ENCODE results near the gene CEP192.
"Not testable (repeated sequence)": the region's sequence is repeated elsewhere in the genome, so short reads cannot be mapped to it uniquely, and the experiment has no call there.

CEP192 gene

GRCh38 chr18:13028869-13029268 lies 37.7 kb downstream of the CEP192 start:
- DNase-seq (ENCODE audit: low spot score): no peak

GRCh38 chr18:13032173-13032572 lies 41.0 kb downstream of the CEP192 start:
- DNase-seq (ENCODE audit: low spot score): no peak

DNA sequence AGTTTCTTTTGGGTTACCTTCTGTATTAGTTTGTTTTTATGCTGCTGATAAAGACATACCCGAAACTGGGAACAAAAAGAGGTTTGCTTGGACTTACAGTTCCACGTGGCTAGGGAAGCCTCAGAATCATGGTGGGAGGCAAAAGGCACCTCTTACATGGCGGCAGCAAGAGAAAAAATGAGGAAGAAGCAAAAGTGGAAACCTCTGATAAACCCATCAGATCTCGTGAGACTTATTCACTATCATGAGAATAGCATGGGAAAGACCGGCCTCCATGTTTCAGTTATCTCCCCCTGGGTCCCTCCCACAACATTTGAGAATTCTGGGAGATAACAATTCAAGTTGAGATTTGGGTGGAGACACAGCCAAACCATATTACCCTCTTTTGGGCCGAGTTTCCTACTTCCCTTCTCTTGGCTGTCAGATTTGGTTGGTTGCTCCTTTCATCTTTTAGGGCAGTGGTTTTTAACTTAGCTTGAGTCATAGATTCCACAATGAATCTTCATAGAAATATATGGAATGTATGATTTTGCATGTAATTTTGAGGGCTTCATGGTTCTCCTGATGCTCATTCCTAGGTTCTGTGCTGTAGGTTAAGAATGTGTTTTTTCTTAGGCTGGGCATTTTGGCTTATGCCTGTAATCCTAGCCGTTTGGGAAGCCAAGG lies 44.2 kb downstream of the CEP192 start:
- no peak for DNase-seq (ENCODE audit: low spot score)

GRCh38 chr18:13036622-13037320 lies 45.6 kb downstream of the CEP192 start:
- no peak for DNase-seq (ENCODE audit: low spot score)

DNA sequence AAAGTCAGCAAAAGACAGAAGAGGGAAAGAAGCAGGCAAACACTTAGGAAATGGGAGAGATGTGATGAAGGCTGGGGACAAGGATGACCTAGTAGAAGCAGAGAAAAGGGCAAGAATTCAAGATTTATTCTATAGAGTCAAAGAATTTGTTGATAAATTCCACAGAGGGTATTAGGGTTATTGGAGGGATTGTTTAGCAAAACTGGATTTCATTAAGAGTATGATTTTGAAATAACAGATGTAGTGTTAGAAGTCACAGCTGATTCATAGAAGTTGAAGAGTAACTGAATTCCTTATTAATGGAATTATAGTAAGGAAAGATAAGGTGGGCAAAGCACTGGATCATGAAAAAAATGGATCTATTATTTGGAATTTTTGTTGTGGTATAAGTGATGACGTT lies 48.6 kb downstream of the CEP192 start:
- DNase-seq (ENCODE audit: low spot score): no peak

- no peak for DNase-seq (ENCODE audit: low spot score)
Observed at GRCh38 chr18:13043066-13043465, 51.9 kb downstream of the CEP192 start.

GRCh38 chr18:13048061-13048595 lies 57.0 kb downstream of the CEP192 start:
- no peak for DNase-seq (ENCODE audit: low spot score)

- peak; percentile 7 for DNase-seq (ENCODE audit: low spot score)
Observed at GRCh38 chr18:13051159-13051558, 60.0 kb downstream of the CEP192 start.

DNA sequence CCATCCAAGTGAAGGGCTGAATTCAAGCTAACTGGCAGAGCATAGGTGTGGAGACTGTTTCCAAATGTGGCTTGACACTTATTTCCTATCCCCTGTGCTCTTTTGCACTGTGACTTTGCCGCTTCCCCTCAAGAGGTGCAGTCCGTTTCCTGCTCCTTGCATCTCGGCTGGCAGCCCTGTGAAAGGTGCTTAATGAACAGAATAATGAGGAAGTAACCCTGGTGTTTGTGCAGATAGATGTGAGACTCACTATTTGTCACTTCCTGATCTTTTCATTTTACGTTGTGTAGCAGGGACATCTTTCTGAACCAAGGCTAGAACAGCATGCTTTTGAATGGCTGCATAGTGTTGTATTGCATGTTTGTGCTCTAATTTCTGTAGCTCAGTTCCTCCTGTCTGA lies 60.8 kb downstream of the CEP192 start:
- DNase-seq (ENCODE audit: low spot score): peak; percentile 67

- no peak for DNase-seq (ENCODE audit: low spot score)
Observed at GRCh38 chr18:13054336-13054735, 63.2 kb downstream of the CEP192 start.

DNA sequence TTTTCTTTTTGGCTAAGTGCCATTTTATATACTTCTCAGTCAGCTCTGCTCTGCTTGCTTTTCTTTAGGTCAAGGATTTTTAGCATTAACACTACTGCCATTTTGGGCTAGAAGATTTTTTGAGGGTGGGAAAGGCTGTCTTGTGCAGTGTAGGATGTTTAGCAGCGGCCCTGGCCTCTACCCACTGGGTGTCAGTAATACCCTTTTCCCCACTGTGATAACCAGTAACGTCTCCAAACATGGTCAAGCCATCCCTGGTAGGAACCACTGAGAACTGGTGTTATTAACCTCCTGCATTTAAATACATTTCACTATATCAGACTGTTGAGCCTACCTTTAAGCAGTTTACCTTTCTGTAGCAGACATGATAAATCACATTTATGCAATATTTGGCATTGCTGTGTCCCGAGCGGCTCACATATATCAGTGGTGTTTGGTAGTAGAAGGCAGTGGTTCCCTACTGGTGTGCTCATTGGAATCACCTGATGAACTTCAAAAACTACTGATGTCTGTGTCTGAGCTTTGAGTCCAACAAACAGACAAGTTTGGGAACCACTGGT lies 70.5 kb downstream of the CEP192 start:
- no peak for DNase-seq (ENCODE audit: low spot score)

GRCh38 chr18:13067124-13067523 lies 76.0 kb downstream of the CEP192 start:
- DNase-seq (ENCODE audit: low spot score): no peak

DNA sequence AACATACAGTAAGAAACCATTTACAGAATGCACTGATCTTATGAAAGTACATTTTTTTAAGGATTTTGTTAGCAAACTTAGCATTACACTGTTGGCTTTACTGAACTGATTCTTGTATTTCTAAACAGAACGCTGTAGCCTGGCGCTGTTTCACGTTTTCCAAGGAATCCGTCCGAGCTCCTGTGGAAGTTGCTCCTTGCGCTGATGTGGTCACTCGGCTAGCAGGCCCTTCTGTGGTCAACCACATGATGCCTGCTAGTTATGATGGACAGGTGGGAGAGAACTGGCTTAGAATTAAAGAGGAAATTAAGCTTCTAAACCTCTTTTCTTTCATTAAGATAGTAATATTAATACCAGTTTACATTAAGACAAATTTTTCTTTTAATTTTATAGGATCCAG lies 76.8 kb downstream of the CEP192 start:
- DNase-seq (ENCODE audit: low spot score): no peak

DNA sequence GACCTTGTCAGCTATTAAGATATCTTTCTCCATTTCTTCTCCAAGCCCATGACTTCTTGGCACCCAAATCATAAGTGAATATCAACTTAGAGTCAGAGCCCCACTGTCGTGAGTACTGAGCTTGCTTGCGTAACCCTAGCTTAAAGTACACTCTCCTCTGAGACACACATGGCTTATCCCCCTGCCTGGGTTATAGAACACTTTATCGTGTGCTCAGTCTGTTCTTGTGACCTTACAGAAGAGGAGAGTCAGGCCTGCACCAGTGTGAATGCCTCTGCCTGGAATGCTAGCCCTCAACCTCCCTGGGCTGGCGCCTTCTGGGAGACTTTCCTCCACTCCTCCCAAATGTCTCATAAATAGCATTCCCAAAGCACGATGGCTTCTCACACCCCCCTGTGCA lies 79.3 kb downstream of the CEP192 start:
- DNase-seq (ENCODE audit: low spot score): no peak

DNA sequence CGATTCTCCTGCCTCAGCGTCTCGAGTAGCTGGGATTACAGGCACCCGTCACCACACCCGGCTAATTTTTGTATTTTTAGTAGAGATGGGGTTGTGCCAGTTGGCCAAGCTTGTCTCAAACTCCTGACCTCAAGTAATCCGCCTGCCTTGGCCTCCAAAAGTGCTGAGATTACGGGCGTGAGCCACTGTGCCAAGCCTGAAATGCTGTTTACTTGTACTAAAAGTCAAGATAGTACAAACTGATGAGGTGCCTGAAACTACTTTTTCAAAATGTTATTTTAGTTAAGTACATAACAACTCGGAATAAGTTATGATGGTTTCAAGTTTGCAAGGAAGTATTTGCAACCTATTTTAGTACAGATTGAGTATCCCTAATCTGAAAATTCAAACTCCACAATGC lies 85.7 kb downstream of the CEP192 start:
- DNase-seq (ENCODE audit: low spot score): no peak

DNA sequence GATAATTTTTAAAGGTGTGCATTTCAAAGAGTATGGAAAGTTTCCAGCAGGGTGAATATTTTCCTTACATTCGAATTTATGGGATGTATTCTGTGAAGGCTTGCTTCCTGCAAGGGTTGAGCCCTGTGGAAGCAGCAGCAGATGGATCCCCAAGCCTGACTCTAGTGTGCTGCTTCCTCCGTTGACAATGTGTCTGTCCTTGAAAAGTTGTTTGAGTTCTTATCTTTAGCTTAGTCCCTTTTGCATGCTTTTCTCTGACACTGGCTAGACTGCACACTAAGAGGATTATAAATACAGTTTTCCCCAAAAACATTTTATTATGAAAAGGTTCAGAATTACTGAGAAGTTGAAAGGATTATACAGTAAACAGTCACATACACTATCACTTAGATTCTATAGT lies 86.3 kb downstream of the CEP192 start:
- no peak for DNase-seq (ENCODE audit: low spot score)

GRCh38 chr18:13078065-13078464 lies 86.9 kb downstream of the CEP192 start:
- not testable (repeated sequence) for DNase-seq (ENCODE audit: low spot score)

GRCh38 chr18:13086906-13087305 lies 95.7 kb downstream of the CEP192 start:
- no peak for DNase-seq (ENCODE audit: low spot score)

GRCh38 chr18:13095466-13095865 lies 104.3 kb downstream of the CEP192 start:
- no peak for DNase-seq (ENCODE audit: low spot score)

DNA sequence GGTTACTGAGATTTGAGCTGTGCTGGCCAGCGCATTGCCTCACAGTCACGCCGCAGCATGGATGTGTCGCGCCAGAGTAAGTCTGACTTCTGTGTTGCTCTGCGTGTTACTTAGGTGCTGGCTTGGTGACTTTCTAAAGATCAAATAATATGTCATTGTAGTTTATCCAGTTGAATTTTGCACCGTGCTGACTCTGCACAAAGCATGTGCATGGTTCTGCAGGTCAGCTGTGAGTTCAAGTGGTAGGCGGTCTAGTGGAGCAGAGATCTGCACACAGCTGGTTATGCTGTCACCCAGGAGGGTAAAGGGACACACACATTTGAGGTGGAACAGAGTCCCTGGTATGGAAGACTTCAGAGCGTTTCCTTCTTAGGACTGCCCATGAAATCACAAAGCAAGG lies 105.1 kb downstream of the CEP192 start:
- DNase-seq (ENCODE audit: low spot score): no peak

GRCh38 chr18:13096719-13097118 lies 105.6 kb downstream of the CEP192 start:
- no peak for DNase-seq (ENCODE audit: low spot score)

- not testable (repeated sequence) for DNase-seq (ENCODE audit: low spot score)
Observed at GRCh38 chr18:13098104-13098503, 106.9 kb downstream of the CEP192 start.

DNA sequence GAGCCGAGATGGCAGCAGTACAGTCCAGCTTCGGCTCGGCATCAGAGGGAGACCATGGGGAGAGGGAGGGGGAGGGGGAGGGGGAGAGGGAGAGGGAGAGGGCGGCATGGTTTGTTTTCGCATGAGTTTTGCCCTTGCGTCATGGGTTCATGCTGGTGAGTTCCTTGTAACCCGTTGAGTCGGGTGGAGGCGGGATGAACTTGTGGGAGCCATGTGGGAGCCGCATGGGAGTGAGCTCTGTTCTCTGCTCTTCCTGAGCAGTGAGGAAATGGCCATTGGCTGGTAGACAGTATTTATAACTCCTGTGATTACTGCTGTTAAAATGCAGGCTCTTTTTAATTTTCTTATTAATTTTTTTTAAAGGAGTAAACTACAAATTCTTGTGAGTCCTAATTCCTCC lies 108.0 kb downstream of the CEP192 start:
- no peak for DNase-seq (ENCODE audit: low spot score)
